ENCODE measurements around the gene SP9. TPM values are rescaled to one million over a fixed set of nuclear protein-coding genes. Genes with fewer than 3 reads are reported as not detected.

Gene SP9
- total RNA-seq, result not detected in 2 replicates

DNA sequence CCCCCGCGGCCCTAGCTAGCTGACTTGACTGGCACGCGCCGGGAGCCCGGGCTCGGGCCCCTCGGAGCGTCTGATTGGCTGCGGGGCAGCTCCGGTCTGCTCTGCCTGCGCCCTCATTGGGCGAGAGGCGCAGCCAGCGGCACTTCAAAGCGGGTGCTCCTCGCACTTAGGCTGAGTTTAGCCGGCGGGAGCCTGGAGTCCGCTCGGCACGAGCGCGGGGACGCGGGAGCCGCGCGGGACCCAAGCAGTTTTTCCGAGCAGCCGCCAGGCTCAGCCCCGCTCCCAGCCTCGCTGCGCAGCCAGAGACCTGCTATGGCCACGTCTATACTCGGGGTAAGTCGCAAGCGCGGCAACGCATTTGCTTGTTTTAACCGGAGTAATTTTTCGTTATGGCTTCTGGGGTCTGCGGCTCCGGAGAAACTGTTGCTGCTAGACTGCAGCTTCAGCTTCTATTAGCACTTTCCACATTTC is at the start of gene SP9:
SP9 (plus strand) TSS at position 174 of the 471 bp plus-strand sequence; CDS start at position 313, 139 bp downstream.

Other genes starting within 250 kb of the SP9 start
- gene OLA1, start 86.4 kb upstream of the SP9 start, total RNA-seq, result 103 and 166 TPM in 2 replicates
- gene SCRN3, start 60.8 kb downstream of the SP9 start, total RNA-seq, result 14.9 and 35.8 TPM in 2 replicates
- gene GPR155, start 152.1 kb downstream of the SP9 start, total RNA-seq, result 1.7 and 2.3 TPM in 2 replicates

Data from tracheal epithelial cell (primary cell).